MM.1S (cell line): ENCODE results near the gene VAV2.

Experiments
- DNase-seq: peaks from one replicate; pipeline ENCODE4 v3.0.0-alpha.2; 2015
- H2AFZ ChIP-seq: fragments of 300-600 bp; sonication (generic); 2 replicates; pipeline ENCODE4 v1.6.0; 2016; ENCODE audit warnings: antibody characterized with exemption, low read length
- H3F3A ChIP-seq: fragments of 300-600 bp; sonication (generic); 2 replicates; pipeline ENCODE4 v1.6.1; 2016; ENCODE audit warnings: mild to moderate bottlenecking, antibody characterized with exemption, low read length, moderate library complexity, mixed read lengths; ENCODE audit not compliant: insufficient read depth
- H3K27ac ChIP-seq: fragments of 300-600 bp; sonication (generic); 2 replicates; pipeline ENCODE4 v1.5.1; 2016; ENCODE audit warnings: mild to moderate bottlenecking, low read length
- H3K27me3 ChIP-seq: fragments of 300-600 bp; sonication (generic); replicated peaks from 2 replicates; pipeline ENCODE4 v1.6.0; 2016; ENCODE audit warnings: low read length; ENCODE audit not compliant: insufficient read depth
- H3K36me3 ChIP-seq: fragments of 300-600 bp; sonication (generic); replicated peaks from 2 replicates; pipeline ENCODE4 v1.6.1; 2016; ENCODE audit warnings: mild to moderate bottlenecking, low read length, mixed read lengths; ENCODE audit not compliant: insufficient read depth
- H3K4me1 ChIP-seq: fragments of 300-600 bp; sonication (generic); 2 replicates; pipeline ENCODE4 v1.6.1; 2016; ENCODE audit warnings: low read length, mixed read lengths
- H3K4me2 ChIP-seq: fragments of 300-600 bp; sonication (generic); 2 replicates; pipeline ENCODE4 v1.6.0; 2016; ENCODE audit warnings: low read depth, low read length
- H3K4me3 ChIP-seq: fragments of 300-600 bp; sonication (generic); 2 replicates; pipeline ENCODE4 v1.5.1; 2016; ENCODE audit warnings: low read length, mixed read lengths
- H3K79me2 ChIP-seq: fragments of 300-600 bp; sonication (generic); 2 replicates; pipeline ENCODE4 v1.6.1; 2016; ENCODE audit warnings: mixed run types, low read length, mixed read lengths
- H3K9ac ChIP-seq: fragments of 300-600 bp; sonication (generic); 2 replicates; pipeline ENCODE4 v1.6.1; 2016; ENCODE audit warnings: low read length, mixed read lengths
- H3K9me2 ChIP-seq: fragments of 300-600 bp; sonication (generic); replicated peaks from 2 replicates; pipeline ENCODE4 v1.6.1; 2016; ENCODE audit warnings: mild to moderate bottlenecking, low read length, mixed read lengths; ENCODE audit not compliant: insufficient read depth
- H3K9me3 ChIP-seq: fragments of 300-600 bp; sonication (generic); replicated peaks from 2 replicates; pipeline ENCODE4 v1.6.1; 2016; ENCODE audit warnings: mild to moderate bottlenecking, low read length, mixed read lengths; ENCODE audit not compliant: insufficient read depth
- H4K20me1 ChIP-seq: fragments of 300-600 bp; sonication (generic); 2 replicates; pipeline ENCODE4 v1.6.1; 2016; ENCODE audit warnings: mild to moderate bottlenecking, low read length, moderate library complexity, mixed read lengths; ENCODE audit not compliant: insufficient read depth
- CTCF ChIP-seq: fragments of 300-600 bp; sonication (generic); IDR thresholded peaks from 2 replicates; pipeline ENCODE4 v1.5.1; 2016; ENCODE audit warnings: antibody characterized with exemption, low read length, mixed read lengths
- EZH2 ChIP-seq: fragments of 300-600 bp; sonication (generic); optimal IDR thresholded peaks from 2 replicates; pipeline ENCODE3; 2017; ENCODE audit warnings: low read depth, mild to moderate bottlenecking, antibody characterized with exemption, low read length, mixed read lengths
- EZH2phosphoT487 ChIP-seq: fragments of 300-600 bp; sonication (generic); IDR thresholded peaks from 2 replicates; pipeline ENCODE4 v1.6.1; 2018; ENCODE audit warnings: antibody characterized with exemption, low read length

The VAV2 gene

DNA sequence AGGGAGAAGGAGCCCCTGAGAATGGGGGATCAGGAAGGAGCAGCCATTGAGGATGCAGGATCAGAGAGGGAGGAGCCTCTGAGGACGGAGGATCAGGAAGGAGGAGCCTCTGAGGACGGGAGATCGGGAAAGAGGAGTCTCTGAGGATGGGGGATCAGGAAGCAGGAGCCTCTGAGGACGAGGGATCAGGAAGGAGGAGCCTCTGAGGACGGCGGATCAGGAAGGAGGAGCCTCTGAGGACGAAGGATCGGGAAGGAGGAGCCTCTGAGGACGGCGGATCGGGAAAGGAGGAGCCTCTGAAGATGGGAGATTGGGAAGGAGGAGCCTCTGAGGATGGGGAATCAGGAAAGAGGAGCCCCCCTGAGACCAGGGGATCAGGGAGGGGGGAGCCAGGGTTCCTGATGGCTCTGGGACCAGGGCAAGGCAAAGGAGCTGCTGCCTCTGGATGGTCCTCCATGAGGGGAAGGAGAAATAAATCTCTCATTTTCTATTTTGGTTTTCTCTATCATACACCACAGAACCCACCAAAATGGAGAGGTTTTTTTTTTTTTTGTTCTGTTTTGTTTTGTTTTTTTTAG, 231.3 kb downstream of the VAV2 start:
- Histone ChIP-seq H3K4me1 (no peaks in the 10 kb centered on the region), H2AFZ (no peak overlapping the region), H3K79me2 (no peaks in the 10 kb centered on the region), H3K9ac (no peak overlapping the region), H4K20me1 (no peaks in the 10 kb centered on the region), H3K9me2 (no peaks in the 10 kb centered on the region), H3K36me3 (no peaks in the 10 kb centered on the region), H3K9me3 (no peaks in the 10 kb centered on the region), H3K4me3 (no peak overlapping the region), H3K27me3 (peaks cover 66% of the 10 kb centered on the region), H3K27ac (no peak overlapping the region), H3F3A (no peaks in the 10 kb centered on the region), H3K4me2 (no peak overlapping the region)
- no peak for DNase-seq
- TF ChIP-seq EZH2, result no peak
- no peak for TF ChIP-seq EZH2phosphoT487
- TF ChIP-seq CTCF, result no peak

DNA sequence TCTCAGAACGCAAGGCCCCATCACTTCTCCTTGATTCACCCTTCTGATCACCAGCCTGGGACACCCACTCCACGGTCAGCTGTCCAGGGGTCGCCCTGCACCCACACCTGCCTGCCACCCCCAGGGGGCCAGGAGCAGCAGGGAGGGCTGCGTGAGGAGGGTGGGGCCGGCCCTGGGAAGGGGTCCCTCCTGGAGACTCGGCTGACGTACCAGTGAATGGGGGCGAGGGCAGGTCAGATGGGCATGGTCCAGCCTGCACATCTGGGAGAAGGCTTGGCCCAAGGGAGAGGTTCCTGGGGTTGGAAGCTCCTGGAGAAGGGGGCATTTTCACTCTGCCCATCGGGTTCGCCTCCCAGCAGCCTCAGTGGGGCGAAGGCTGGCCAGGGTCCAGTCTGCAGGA, 232.2 kb downstream of the VAV2 start:
- Histone ChIP-seq H3K36me3 (no peaks in the 10 kb centered on the region), H3K4me2 (no peak overlapping the region), H3K9me3 (no peaks in the 10 kb centered on the region), H3K9me2 (no peaks in the 10 kb centered on the region), H2AFZ (no peak overlapping the region), H3K27ac (no peak overlapping the region), H3K4me3 (no peak overlapping the region), H3K4me1 (no peaks in the 10 kb centered on the region), H3K79me2 (no peaks in the 10 kb centered on the region), H3K9ac (no peak overlapping the region), H3F3A (no peaks in the 10 kb centered on the region), H3K27me3 (peaks cover 62% of the 10 kb centered on the region), H4K20me1 (no peaks in the 10 kb centered on the region)
- DNase-seq, result no peak
- no peak for TF ChIP-seq CTCF

DNA sequence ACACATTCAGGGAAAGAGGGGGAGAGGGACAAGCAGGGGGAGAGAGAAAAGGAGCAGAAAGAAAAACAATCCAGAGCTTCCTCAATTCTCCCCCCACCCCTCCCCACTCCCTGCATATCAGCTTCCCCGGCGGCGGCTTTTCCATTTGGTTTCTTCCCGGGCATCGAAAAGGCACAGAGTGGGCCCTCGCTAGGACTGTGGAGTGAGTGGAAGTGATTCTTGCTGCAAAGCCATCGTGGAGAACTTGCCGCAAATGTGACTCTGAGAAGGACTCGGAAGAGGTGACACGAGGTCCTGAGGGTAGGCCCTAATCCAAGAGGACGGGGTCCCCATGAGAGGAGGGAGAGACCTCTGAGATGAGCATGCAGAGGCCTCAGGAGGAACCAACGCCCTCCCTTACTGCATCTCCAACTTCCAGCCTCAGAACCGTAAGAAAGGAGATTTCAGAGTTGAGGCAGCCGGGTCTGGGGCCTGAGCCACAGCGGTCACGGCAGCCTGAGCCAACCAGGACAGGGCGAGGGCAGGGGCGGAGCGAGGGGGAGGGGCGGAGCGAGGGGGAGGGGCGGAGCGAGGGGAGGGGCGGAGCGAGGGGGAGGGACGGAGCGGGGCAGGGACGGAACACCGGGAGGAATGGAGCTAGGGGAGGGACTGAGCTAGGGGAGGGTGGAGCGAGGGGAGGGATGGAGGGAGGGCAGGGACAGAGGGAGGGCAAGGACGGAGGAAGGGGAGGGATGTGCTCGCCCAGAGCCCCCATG, 232.8 kb downstream of the VAV2 start:
- no peaks in the 10 kb centered on the region for H4K20me1 ChIP-seq
- no peaks in the 10 kb centered on the region for H3K79me2 ChIP-seq
- H3K4me3 ChIP-seq, result no peak overlapping the region
- no peak for TF ChIP-seq CTCF
- TF ChIP-seq EZH2, result no peak
- no peak for TF ChIP-seq EZH2phosphoT487
- H2AFZ ChIP-seq, result no peak overlapping the region
- no peaks in the 10 kb centered on the region for H3F3A ChIP-seq
- peaks cover 64% of the 10 kb centered on the region for H3K27me3 ChIP-seq
- no peak for DNase-seq
- H3K36me3 ChIP-seq, result no peaks in the 10 kb centered on the region
- no peak overlapping the region for H3K4me2 ChIP-seq
- H3K9me2 ChIP-seq, result no peaks in the 10 kb centered on the region
- H3K9ac ChIP-seq, result no peak overlapping the region
- no peak overlapping the region for H3K27ac ChIP-seq
- no peaks in the 10 kb centered on the region for H3K9me3 ChIP-seq
- no peaks in the 10 kb centered on the region for H3K4me1 ChIP-seq
